HEK293T (cell line): ENCODE results near the gene BLVRB.

Experiments used
- BHLHE40 ChIP-seq: fragments of 450-650 bp; IDR thresholded peaks from 2 replicates; pipeline ENCODE4 v1.6.1; 2016; ENCODE audit warnings: mild to moderate bottlenecking, moderate library complexity, borderline replicate concordance
- ELF4 ChIP-seq: fragments of 450-650 bp; IDR thresholded peaks from 2 replicates; pipeline ENCODE4 v1.6.1; 2017; ENCODE audit warnings: antibody characterized with exemption
- LEF1 ChIP-seq: fragments of 450-650 bp; IDR thresholded peaks from 2 replicates; pipeline ENCODE4 v1.6.1; 2017; ENCODE audit warnings: mild to moderate bottlenecking, borderline replicate concordance
- SP1 ChIP-seq: fragments of 450-650 bp; IDR thresholded peaks from 2 replicates; pipeline ENCODE4 v1.6.1; 2017
- SUZ12 ChIP-seq: fragments of 450-650 bp; IDR thresholded peaks from 2 replicates; pipeline ENCODE4 v1.6.1; 2016; ENCODE audit warnings: mild to moderate bottlenecking
- TARDBP ChIP-seq: fragments of 450-650 bp; IDR thresholded peaks from 2 replicates; pipeline ENCODE4 v1.6.1; 2016
- ZNF384 ChIP-seq: fragments of 450-650 bp; IDR thresholded peaks from 2 replicates; pipeline ENCODE4 v1.6.1; 2016

GRCh38 chr19:40431698-40432097, 33.8 kb downstream of the BLVRB start:
- TF ChIP-seq ZNF384 (no peak), SP1 (no peak), SUZ12 (no peak), BHLHE40 (no peak), ELF4 (no peak), TARDBP (no peak), LEF1 (no peak)
